ENCODE measurements around the gene DNAL1.

Gene DNAL1

DNA sequence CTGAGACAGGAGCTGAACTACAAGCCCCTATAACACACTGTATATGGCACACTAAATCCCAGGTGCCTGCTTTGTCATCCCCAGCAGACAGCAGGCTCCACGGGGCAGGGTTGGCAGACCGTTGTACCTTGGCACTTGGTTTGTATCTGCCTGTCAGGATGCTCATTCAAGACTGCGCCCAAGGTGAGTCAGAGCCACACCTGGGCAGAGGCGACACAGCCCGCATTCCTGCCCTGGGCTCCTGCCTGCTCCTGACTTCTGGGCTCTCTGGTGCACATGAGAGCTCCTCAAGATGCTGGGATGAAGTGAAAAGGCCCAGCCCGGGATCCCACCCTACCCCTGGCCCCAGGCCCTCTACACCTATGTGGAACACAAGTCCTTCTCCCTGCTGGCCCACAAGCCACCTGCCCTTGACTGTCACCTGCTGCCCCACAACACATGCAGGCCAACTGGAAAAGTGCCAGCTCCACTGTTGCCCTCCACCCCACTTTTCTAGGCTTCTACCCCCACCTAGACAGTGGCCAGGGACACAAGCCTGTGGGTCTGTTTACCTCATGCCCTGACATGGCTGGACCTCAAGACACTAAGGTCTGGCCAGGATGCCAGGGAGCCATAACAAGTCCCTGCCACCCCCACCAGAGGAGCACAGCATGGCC is 100.2 kb downstream of the DNAL1 start:
- DNase-seq, result no peak

DNA sequence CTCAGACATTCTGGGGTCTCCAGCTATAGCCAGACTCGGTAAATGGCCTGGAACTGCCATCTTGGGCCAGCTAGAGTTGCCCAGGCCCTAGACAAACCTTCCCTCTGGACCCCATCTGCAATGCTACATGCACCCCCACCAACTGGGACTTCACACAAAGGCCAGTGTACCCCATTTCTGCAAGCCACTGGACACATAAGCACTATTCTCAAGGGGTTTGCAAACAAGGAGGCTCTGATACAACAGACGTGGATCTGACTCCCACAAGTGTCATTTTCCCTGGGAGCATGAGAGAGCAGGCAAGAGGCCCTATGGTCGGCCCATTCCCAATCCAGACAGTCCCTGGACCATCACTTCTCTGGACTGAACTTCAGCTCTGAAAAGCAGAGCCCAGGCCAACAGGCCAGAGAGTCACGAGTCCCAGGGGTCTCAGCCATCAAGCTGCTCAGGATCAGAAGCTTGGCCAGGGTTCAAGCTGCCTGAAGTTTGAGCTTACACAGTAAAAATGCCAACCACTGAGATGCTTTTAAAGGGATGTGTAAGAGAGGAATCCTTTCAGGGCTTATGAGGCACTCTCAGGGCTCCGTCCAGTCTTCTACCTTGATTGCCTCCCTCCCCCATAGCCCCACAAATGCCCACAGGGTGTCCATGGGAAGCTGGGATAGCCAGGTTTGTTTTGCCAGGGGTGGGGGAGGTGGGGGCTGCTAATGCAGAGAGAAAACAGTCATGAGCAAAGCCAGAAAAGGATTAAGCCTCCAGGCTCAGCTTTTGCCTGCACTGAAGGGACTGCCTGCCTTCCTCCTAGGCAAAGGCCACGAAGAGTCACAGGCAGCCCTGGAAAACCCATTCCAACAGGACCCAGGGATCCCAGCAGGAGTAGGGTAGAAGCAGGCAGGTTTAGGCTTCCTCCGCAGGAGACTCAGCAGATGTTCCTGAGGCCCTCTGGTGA is 101.1 kb downstream of the DNAL1 start:
- no peak for DNase-seq

DNA sequence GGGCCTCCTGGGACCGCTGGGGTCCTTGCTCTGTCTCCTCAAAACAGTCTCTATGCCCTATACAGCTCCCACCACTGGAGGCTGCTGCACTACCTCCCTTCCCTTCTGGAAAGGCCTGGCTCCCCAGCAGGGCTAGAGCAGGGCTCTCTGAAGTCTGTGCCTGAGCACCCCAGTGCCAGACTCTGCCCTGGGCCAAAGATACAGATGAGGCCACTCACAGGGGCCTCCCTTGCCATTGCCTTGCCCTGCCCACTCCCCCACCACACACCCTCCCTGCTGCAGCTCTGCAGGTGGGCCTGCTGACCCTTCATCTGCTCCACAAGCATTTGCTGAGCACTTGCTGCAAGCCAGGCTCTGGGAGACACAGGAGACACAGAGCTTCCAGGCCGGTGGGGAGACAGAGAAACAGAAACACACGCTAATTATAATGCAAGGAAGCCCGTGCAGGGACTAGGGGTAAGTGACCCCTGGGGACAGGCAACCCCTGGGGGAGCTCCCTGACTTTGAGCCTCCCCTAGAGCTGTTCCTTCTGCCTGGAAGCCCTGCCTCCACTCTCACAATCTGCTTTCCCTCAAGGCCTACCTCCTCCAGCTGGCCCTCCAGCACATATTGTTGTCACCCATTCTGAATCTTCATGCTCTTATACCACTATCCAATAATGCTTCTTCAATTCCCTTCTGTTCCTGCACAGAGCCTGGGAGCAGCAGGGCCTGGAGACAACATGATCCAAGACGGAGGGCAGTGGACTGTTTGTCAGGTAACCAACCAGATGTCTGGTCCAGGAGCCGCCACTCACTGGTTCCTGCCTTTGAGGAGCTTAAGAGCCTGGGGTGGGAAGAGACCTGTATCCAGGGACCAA is 102.0 kb downstream of the DNAL1 start:
- DNase-seq, result no peak

DNA sequence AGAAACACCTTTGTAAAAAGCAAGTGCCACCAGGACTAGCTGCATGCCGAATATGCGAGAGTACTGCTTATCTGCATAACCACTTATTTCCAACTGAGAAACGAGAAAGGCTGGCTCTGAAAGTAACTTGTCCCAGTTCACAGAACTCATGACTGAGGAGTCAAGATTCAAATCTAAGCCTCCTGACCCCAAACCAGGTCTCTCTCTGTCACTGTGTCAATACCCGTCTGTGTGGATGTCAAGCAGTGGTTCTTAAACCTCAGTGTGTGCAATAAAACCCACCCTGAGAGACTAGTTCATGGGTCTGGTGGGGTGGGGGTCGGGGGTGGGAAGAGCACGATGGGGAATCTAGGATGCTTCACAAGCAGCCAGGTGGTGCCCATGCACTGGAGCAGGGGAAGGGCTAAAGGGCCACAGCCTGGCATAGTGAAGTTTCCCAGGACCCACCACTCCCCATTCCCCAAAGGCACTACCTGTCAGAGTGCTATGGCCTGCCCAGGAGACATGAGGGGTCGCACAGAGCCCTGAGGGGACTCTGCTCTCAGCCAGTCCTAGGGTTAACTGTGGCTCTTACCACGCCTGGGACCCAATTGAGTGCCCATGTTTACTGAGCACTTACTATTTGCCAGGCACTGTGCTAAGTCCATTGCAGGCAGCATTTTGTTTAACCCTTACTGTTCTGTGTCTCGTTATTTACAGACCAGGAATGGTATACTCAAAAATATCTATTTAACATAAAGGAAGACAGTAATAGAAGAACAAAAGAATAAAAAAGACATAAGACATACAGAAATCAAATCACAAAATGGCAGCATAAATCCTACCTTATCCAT is 102.8 kb downstream of the DNAL1 start:
- no peak for DNase-seq

DNA sequence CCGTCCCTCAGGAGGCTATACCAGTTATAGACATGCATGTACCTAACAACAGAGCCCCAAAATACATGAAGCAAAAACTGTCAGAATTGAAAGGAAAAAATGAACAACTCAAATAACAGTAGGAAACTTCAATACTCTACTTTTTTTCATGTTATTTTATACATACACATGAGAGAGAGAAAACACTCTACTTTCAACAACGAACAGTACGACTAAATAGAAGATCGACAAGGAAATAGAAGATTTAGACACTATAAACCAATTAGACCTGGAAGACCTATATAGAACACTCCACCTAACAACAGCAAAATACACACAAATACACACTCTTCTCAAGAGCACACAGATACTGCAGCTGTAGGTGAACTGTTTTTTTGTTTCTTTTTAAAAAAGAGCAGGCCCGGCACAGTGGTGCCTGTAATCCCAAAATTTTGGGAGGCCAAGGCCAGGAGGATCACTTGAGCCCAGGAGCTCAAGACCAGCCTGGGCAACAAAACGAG is 104.1 kb downstream of the DNAL1 start:
- DNase-seq, result no peak

DNA sequence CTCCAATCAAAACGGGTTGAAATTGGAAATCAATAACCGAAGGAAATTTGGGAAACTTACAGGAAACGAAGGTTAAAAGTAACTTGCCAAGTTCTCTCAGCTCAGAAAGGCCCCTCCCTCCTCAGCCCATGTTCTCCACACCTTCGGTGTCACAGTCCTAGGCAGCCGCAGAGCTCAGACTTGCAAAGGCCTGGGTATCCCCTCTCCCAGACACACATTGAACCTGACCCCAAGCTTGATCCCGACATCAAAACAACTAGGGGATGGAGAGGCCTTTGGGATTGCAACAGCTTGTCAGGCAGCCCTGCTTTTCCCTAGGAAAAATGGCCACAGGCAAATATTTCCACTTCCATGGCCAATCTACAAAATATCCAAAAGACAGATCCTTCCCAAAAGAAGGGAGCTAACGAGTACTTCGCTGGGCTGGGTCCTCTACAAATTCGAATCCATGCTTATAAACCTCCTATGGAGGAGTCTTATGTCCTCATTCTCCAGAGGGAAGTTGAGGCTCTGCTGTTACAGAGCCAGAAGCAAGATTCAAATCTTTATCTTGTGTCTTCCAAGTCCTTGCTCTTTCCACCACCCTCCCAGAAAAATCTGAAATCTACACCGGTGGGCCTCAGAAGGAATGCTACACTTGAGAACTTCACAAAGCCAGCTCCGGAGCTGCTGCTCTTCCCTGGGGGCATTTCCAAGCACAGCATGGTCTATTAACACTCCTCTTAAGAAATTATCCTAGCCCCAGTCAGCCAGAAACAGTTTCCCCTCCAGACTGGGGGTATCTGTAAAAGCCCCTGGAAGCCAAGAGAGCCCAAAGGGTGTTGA is 105.1 kb downstream of the DNAL1 start:
- no peak for DNase-seq

DNA sequence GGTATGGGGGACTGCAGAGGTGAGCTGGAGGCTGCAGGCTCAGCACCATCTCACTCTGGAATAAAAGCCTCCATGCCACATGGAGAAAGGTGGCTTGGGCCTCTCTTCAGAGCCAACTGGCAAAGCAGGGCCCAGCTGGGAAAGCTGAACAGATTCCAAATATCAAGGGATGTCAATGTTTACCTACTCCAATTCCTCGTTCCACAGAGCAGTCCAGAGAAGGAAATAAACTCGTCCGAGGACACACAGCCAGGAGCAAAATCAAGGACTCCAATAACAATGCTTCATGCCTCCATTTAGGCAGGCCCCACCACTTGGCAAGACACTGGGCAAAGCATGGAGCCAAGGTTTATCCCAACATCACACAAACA is 105.7 kb downstream of the DNAL1 start:
- no peak for DNase-seq

DNA sequence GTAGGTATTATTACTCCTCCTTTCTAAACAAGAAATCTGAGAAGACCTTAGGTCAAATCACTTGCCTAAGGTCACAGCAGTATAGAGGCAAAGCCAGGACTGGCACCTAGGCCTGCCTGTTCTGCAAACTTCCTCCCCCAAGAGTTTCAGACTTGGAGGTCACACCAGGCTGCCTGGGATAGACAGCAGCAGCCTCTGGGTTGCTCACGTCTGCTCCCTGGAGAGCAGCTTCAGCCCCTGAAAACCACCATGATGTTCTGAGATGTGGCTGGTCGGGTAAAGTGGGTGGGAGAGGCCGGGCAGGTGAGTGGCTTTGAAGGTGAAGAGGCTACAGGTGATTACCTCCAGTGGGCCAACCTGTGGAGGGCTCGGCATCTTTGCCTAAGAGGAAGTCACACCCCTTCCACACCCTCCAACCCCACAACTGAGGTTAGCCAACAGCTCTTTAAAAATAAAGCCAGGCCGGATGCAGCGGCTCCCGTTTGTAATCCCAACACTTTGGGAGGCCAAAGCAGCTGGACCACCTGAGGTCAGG is 106.4 kb downstream of the DNAL1 start:
- DNase-seq, result no peak

DNA sequence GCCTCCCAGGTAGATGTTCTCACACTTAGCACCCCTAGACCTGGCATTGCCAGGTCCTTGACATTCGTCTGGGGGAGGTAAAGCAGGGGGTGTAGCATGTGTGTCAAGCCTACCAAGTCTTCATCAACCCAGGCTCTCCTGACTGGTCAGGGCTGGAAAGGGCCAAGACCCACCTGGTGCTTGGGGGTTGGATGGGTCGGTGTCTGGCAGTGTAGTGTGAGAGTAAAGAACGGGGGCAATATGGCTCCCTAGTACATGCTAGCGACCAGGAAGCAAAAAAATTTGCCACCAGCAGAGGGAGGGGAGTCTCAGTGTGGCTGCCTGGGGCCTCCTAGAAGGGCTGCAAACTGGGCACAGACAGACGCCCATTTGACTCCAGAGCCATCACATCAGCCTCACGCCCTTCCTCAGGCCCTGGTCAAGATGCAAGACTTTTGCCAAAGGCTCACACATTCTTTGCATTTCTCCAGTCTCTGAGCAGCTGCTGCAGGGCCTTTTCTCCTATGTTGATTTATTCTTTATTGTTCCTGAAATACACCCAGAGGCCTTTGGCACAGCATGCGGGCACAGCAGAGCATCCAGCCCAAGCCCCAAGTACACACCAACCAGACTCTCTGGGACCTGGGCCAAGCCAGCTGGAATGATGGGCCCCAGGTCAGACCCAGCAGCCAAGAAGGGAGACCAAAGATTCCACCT is 107.7 kb downstream of the DNAL1 start:
- no peak for DNase-seq
